ENCODE measurements around the gene TSHR. TPM values are rescaled to one million over a fixed set of nuclear protein-coding genes. Genes with fewer than 3 reads are reported as not detected.
A peak's percentile ranks its signal among the peaks of the same experiment; 100 is the strongest.
"Not testable (repeated sequence)": the region's sequence is repeated elsewhere in the genome, so short reads cannot be mapped to it uniquely, and the experiment has no call there.

The TSHR gene
- total RNA-seq, 1 donor, result not detected

- no peak overlapping the region for H3K4me3 ChIP-seq (ENCODE audit: low read depth, low read length)
- DNase-seq (ENCODE audit: low read depth), result no peak
- TF ChIP-seq CTCF (IDR thresholded peaks at IDR 0.05; ENCODE audit: insufficient read depth, low read depth, low read length), result no peak
Measured at GRCh38 chr14:81102217-81102616, 146.8 kb downstream of the TSHR start.

GRCh38 chr14:81103443-81103842 is 148.0 kb downstream of the TSHR start:
- no peak overlapping the region for H3K4me3 ChIP-seq (ENCODE audit: low read depth, low read length)
- no peak for DNase-seq (ENCODE audit: low read depth)
- TF ChIP-seq CTCF (IDR thresholded peaks at IDR 0.05; ENCODE audit: insufficient read depth, low read depth, low read length), result no peak

- no peak for DNase-seq (ENCODE audit: low read depth)
- no peak overlapping the region for H3K4me3 ChIP-seq (ENCODE audit: low read depth, low read length)
- no peak for TF ChIP-seq CTCF (IDR thresholded peaks at IDR 0.05; ENCODE audit: insufficient read depth, low read depth, low read length)
Measured at GRCh38 chr14:81105378-81105777, 150.0 kb downstream of the TSHR start.

GRCh38 chr14:81105961-81106360 is 150.5 kb downstream of the TSHR start:
- no peak for DNase-seq (ENCODE audit: low read depth)

GRCh38 chr14:81110186-81110585 is 154.8 kb downstream of the TSHR start:
- no peak for DNase-seq (ENCODE audit: low read depth)
- TF ChIP-seq CTCF (IDR thresholded peaks at IDR 0.05; ENCODE audit: insufficient read depth, low read depth, low read length), result no peak
- H3K4me3 ChIP-seq (ENCODE audit: low read depth, low read length), result no peak overlapping the region

More at GRCh38 chr14:81105961-81106360, 150.5 kb downstream of the TSHR start:
- TF ChIP-seq CTCF (IDR thresholded peaks at IDR 0.05; ENCODE audit: insufficient read depth, low read depth, low read length), result no peak
- H3K4me3 ChIP-seq (ENCODE audit: low read depth, low read length), result no peak overlapping the region

- DNase-seq (ENCODE audit: low read depth), result no peak
- TF ChIP-seq CTCF (IDR thresholded peaks at IDR 0.05; ENCODE audit: insufficient read depth, low read depth, low read length), result no peak
- no peak overlapping the region for H3K4me3 ChIP-seq (ENCODE audit: low read depth, low read length)
Measured at GRCh38 chr14:81113176-81113575, 157.8 kb downstream of the TSHR start.

- H3K4me3 ChIP-seq (ENCODE audit: low read depth, low read length), result peak overlapping the region; percentile 30
- not testable (repeated sequence) for DNase-seq (ENCODE audit: low read depth)
Measured at GRCh38 chr14:81113945-81114820, 158.8 kb downstream of the TSHR start.

Measured in fibroblast of villous mesenchyme (primary cell).